HG03457 (cell line): Measurements from ENCODE around the gene ABL1.

Experiments
- ATAC-seq: cut with Tn5 transposase; IDR thresholded peaks from one replicate; pipeline ENCODE4 v1.9.1; 2021; ENCODE audit warnings: moderate number of reproducible peaks; ENCODE audit not compliant: unreplicated experiment

Gene ABL1

DNA sequence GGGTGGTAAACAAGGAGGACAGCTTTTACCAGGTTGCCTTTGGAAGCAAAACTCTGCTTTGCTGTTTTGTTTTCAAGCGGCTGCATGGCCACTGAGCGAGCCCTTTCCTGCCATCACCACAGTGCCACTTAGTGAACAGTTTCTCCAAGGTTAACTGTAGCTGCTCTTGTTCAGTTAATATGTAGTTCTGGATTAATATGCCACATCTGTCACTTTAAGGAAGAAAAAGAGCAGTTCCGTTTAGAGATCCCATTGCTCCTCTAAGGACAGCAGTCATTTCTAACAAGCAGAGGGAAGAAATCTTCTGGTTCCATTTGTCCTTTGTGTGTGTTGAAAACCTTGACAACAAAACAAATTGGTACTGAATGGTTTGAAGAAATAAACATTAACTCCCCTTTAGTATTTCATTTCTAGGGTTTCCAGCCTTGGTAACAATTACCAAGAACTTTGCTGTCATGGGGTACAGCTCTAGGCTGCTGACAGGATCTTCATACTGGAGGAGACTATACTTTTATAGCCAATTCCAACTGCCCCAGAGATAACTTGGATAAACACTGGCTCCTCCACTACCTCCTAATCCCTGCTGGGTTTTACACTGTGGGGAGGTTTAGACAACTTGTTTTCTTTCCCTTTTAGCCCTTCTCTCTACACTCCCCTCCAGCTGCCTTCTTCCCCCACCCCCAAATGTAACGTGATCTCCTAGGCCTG is 10.3 kb upstream of the ABL1 start:
- ATAC-seq, result no peak

DNA sequence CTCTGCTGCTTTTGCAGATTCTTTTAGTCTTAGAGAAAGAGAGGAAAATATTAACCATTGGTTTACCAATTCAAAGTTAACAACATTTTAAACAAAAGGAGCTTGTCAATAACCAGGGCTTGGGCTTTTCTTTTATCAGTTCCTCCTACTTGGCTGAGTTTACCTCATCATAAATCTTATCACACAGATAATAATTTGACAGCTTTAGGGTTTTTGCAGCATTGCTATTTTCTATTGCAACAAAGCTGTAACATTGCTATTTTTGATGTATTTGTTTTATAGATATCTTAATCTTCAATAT is 9.8 kb upstream of the ABL1 start:
- ATAC-seq, result no peak

DNA sequence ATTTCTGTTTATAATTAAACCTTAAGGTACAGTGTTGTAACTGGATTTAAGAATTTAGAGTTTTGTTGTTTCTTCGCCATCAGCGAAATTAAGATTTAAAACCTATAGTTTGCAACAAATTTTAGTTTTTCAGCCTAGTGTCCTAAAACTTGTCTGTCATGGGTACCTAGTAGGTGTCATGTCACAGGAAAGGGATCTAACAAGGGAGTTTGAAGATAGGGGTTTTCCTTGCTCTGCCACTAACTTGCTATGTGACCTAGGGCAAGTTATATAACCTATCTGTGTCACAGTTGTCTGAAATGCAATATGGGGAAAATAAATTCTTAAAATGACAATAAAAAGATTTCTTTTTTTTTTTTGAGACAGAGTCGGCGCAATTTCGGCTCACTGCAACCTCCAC is 9.2 kb upstream of the ABL1 start:
- ATAC-seq, result no peak

DNA sequence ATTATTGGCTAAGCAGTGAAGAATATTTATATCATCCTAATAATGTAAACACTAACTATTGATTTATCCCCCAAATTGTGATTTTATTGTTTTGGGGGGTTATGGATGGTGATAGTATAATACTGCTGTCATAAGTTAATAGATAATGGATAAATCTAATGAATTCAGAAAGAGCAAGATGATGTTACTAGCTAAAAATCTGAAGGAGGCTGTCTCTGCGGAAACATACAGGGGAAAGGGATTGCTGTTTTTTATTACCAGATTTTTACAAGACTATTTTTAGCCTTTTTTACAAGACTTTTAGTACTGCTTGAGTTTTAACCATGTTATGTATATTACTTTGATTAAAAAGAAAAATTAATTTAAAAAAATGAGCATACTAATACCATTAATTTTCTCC is 5.3 kb upstream of the ABL1 start:
- no peak for ATAC-seq

DNA sequence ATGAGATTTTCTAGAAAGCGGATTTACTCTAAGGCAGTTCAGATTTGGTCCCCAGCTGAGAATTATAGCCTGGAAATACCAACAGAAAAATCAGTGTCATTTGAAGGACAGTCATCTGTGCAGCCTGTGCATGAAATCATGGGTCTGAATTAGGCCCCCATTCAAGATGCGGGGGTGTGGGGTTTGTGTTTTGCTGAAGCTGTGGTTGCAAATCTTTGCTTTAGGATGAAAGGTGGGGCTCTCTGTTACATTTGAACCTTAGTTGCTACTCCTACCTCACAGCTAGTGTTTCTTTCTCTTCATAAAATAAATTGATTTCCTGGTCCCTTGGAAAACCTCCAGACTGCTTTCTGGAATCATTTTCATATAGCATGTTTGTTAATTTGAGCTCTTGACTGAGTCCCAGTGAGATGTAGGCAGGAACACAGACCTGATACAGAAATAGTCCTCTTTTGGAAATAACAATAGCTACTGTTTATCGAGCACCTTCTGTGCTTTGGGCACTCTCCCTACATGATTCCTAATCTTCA is 4.8 kb upstream of the ABL1 start:
- ATAC-seq, result no peak

DNA sequence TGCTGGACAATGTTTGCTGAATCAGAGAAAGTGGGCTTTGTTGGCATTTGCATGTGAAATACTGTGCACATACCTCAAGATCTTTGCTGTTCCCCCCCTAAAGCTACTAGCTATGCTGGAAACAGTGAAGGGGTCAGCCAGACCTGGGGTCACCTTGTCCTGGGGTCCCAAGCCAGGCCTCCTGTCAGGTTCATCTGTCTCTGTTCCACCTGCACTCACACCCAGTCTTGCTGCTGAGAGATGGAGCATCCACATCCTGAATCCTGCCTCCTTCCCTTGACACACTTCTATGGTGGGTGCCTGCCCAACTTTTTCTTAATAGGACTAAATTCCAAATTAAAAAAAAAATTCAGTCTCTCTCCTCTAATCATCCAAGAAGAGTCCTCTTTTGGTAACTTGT is 4.0 kb upstream of the ABL1 start:
- no peak for ATAC-seq

DNA sequence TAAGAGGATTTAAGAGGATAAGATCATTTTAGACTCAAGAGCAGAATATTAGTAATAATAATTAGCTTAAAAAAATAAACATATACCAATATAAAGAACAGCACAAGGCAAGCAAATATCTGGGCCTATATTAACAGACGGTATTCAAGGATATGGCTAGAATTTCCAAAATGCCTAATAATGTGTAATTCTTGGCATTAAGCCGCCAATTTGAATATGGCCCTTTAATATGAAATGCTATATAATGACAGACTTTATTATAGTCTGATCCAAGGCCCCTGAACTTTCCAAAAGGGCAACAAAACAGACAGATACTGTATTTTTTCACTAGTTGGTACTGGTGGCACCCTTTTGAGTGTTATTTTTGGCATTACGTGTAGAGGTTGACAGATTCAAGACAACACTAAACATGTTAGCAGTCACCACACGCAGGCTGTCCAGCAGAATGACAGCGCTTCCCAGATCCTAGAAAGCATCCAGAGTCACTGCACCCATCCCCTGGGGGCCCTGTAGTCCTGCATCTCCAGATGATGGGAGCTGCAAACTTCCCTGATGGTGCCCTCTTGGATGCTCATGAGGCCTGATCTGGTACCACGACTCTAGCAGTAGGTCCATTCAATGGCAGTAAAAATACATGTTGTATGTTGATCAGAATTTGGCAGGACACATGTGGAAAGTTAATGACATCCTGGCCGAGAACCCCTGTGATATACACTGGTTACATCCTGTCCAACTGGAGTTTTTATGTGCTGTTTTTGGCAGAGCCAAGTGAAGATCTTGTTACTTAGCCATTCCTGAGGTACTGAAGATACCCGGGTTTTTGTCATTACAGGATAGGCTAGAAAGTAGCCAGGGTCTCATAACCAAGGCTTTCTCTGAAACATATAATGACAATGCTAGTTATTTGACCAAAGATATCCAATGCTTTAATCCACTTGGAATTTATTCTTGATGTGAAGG is 1.7 kb upstream of the ABL1 start:
- no peak for ATAC-seq

DNA sequence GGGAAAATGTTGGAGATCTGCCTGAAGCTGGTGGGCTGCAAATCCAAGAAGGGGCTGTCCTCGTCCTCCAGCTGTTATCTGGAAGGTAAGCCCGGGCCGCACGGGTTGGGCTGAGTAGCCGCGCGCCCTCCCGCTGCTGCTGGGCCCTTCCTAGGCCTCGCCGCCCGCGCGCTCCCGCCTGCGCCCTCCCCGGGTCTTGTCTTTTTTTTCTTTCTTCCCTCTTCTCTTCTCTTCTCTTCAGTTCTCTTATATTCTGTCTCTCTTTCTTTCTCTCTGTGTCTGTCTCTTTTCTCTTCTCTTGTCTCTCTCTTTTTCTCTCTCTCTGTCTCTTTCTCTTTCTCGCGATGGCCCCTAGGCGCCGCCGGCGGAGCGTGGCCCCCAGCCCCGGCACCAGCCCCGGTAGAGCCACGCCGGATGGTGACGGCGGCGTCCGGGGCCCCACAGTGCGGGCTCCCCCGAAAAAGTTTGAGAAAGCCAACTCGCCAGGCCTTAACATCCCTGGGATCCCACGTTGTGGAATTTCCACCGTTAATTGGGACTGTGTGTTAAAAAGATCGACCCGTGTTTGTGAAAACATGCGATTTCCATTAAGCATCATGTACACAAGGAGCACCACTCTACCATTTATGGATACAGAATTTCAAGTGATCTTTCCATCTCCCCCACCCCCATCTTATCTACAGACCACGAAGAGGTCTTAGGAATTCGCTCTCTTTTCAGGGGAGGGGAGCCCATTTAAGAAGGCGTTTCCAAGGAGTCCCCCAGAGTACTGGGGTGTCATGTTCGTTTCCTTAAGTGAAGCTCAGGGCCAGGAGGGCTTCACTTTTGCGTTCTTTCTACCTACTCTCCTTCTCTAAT is 616 bp downstream of the ABL1 start:
- ATAC-seq, result peak; percentile 45

DNA sequence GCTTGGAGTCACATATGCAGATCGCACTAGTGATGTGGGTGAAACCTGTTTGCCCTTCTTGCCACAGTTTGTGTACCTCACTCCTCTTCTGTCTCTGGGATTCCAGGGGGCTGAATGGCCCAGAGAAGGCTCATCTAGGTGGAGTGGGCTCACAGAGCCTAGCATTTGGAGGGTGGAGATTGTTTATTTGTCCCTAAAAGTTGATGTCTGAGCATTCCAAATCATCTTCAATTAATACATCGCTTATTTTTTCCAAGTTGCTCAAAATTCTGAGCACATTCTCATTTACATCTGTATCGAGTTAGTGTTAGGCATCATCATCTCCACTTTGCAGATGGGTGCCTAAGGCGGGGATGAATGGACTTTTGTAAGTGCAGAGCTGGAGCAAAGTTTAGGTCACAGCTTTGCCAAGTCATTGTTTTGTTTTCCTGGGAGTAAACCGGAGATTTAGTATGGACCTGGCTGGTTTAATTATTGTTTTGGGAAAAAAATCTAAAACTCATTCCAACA is 2.0 kb downstream of the ABL1 start:
- no peak for ATAC-seq

DNA sequence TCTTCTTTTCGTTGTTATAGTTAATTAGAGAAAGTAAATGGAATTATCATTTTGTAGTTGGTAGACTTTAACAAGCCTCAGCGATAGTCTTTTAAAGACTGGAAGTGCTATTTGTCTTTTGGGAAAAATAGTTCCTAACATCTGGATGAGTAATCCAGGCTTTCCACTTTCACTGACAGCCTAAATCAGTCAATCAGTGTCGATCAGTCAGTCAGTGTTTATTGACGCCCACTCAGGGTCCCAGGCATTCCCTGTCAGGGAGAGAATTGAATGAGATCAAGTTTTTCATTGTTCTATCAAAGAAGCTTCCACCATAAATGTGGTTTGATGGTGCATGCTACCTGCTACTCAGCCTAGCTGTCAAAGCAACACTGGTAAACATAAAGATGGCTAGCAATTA is 2.6 kb downstream of the ABL1 start:
- no peak for ATAC-seq

DNA sequence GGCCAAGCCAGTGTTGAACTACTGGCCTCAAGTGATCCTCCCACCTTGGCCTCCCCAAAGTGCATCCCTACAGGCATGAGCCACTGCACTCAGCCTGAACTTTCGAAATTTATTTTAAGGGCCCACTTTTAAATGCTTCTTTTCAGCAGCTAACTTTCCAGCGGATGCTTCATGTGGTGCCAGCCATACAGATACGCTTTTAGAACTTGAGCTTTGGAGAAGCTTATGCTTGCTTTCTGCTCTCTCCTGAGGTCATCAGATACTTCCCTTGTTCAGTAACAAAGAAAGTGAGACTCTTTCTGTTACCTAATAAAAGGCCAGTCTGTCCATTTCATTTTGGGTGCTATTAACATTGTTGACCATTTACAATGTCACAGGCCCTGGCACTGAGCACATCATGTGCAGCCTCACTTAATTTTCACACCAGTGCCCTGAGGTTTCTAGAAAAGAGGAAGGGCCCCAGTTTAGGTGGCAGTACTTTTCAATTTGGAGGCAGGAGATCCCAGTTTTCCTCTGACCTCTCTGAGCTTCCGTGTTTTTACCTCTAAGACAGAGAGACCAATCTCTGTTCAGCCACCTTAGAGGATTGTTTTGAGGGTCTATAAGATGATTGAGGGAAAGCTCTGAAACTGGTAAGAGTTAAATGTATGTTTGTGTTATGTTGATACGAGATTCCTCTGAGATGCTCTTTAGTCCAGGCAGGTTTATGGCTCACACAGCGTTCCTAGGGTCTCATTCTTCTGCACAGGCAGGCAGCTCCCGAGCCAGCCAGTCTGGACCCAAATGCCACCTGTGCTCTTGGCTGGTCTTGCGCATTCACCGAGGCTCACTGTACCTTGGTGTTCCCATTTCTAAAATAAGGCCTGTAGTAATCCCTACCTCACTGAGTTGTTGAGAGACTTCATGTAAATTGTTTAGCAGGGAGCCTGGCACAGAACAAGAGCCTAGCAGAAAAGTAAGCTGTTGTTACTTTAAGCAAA is 4.4 kb downstream of the ABL1 start:
- ATAC-seq, result no peak

DNA sequence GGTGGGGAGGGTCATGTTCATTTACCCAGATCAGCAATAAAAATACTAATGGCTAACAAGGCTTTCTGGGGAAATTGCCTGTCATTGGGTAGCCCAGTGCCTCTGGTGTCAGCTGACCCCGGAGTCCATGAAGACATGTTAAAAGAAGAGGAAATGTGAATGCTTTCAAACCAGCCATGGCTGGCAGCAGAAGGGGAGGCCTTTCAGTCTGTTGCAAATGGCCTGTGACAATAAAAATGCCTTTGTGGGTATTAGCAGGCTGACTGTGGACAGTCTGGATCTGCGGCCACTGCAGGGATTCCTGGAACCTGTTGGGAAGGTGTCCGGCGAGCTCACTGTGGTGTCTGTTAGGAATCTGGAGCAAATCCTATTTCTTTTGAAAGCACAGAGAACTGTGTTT is 7.5 kb downstream of the ABL1 start:
- no peak for ATAC-seq

DNA sequence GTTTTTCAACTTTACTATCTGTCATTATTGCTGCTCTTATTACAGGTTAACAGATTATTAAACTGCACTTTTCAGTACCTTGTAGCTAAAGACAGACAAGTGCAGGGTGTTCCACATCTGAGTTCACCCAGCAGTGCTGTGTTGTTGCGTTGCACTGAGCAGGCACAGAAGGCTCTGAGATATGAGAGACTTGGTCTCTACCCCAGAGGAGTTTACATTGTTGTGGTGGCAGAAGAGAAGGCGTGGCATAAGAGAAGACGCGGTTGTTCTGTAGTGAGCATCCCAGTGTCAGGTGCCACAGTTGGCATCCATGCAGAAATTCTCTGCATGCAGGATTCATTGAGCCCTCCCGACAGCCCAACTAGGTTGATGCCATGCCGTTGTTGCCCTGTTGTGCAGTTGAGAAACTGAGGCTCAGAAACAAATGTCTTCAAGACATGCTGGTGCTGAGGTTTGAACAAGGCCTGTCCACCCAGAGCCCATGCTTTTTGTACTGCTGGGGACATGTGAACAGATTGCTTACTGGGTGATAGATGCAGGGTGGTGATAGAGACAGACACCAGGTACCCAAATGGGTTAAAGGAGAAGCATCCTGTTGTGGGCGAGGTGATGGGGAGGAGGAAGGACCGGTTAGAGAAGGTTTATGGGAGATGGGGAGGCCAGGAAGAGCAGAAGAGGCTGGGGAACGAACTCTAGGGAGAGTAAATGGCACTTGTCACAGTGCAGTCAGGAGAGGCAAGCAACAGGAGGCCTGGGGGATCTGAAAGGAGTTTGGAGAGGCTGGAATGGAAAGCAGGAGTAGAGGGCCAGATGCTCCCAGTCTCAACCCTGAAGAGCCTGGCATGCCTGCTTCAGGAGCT is 8.2 kb downstream of the ABL1 start:
- ATAC-seq, result no peak

DNA sequence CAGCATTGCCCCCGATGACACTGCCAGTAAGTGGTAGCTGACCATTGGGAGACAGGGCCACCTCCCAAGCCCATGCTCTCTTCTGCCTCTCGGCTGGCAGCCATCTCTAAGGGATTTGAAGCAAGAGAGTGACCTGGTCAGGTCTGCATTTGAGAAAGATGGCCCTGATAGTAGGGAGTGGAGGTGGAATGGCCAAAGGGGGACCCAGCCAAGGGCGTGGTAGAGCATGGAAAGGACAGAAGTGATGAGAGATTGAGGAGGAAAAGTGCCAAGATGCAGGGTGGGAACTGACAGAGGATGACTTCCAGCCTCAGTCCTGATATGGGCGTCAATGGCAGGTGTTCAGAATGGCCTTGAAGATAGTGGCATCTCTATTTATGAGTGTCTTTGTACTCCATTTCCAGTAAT is 9.0 kb downstream of the ABL1 start:
- no peak for ATAC-seq

DNA sequence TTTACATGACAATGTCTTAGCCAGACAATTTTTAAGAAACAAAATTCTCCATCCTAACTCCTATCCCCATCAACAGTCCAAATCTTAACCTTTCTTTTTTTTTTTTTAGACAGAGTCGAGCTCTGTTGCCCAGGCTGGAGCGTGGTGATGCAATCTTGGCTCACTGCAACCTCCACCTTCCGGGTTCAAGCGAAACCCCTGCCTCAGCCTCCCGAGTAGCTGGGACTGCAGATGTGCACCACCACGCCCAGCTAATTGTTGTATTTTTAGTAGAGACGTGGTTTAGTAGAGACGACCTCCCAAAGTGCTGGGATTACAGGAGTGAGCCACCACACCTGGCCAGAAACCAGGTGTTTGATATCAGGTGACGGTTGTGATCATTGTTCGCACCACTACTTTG is 10.2 kb downstream of the ABL1 start:
- ATAC-seq, result no peak

DNA sequence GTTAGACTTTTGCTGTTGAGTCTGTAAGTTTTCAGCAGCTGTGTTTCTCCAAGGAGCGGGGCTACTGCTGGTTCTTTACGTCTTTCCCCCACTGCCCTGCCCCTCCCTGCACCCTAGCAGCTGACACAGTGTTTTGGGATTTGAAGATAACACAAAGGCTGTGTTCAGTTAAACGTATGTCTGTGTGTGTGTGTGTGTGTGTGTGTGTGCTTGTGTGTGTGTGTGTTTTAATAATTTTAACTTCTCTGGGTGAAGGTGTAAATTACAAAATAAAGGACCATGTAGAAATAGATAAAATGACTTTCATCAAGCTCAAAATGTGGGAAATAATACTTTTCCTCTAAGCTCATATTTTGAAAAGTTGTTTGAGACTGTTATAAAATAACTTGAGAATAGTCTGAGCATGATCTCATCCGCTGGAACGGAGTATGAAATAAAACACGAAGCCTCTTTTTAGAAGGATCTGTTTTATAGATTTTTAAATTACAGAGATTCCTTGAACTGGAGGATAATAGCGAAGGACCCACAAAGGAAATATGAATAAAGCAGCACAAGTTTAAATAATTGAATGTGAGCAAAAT is 10.9 kb downstream of the ABL1 start:
- no peak for ATAC-seq

DNA sequence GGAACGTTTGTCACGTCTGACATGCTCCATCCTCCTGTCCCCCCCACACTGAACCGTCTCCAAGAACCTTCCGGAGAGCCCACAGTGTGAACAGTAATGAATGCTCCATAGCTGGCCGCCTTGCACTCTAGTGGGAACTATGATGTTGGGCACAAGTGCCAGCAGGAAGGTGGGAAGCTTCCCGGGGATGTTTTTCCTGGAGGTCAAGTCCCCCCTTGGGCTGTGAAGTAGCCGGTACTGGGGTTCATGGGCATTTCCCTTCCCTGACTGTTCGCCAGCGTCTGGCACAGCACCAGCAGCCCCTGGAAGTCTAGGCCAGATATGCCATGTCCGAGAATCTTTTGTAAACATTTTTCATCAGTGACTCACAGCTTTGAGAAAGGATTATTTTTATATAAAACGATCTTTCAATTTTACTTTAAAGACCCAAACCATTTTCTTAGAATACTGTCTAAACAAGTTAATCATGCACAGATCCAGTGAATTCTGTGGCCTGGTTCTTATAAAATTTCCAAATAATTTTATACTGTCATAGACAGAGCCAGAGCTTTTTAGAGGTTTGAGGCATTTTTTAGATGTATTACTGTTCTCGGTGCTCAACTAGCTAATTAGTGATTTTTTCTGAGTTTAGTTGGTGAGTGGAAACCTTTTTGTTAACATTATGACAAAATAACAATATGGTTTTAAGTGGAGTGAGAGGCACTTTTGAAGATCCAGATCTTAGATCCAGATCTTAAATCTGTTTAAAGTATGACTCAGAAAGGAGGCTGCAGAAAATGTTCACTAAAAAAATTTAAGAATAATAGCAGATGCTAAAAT is 11.6 kb downstream of the ABL1 start:
- no peak for ATAC-seq
